Esophagus squamous epithelium (tissue), 4 donors: Measurements from ENCODE around the gene DYDC2.

Experiments
- CTCF ChIP-seq, 6 experiments: fragments of 450-650 bp in 4 of 6; fragments of 200-600 bp in 2 of 6; sonication (generic) in 2 of 6; IDR thresholded peaks; one replicate each; pipeline ENCODE4 v1.5.1; 2016 to 2019; ENCODE audit warnings: antibody characterized with exemption in 6 of 6, mild to moderate bottlenecking in 4 of 6, moderate library complexity in 4 of 6
- POLR2A ChIP-seq, 4 donors: fragments of 450-650 bp; IDR thresholded peaks; one replicate each; pipeline ENCODE4 v1.6.1; 2017; ENCODE audit warnings: antibody characterized with exemption in 4 of 4, mild to moderate bottlenecking in 4 of 4, moderate library complexity in 3 of 4

- TF ChIP-seq CTCF (IDR thresholded peaks at IDR 0.05) = no peak
- TF ChIP-seq POLR2A (IDR thresholded peaks at IDR 0.05) = no peak
Measured at GRCh38 chr10:80324891-80325364, 31.7 kb upstream of the DYDC2 start.
